HEK293 (cell line): ENCODE results near the gene ZNF641.

ENCODE experiments used
- ZNF174 ChIP-seq: fragments of 450-650 bp; formaldehyde crosslinking; IDR thresholded peaks from 2 replicates; pipeline ENCODE4 v1.5.0; 2017; ENCODE audit warnings: missing biosample characterization, mild to moderate bottlenecking, missing genetic modification characterization
- ZNF248 ChIP-seq: fragments of 450-650 bp; formaldehyde crosslinking; IDR thresholded peaks from 2 replicates; pipeline ENCODE4 v1.5.1; 2017; ENCODE audit warnings: missing biosample characterization, missing genetic modification characterization
- ZNF701 ChIP-seq: fragments of 450-650 bp; formaldehyde crosslinking; IDR thresholded peaks from 2 replicates; pipeline ENCODE4 v1.5.1; 2016; ENCODE audit warnings: missing biosample characterization, missing genetic modification characterization
- TF ChIP-seq, protein P1 (sequence below): fragments of 450-650 bp; formaldehyde crosslinking; IDR thresholded peaks from 2 replicates; pipeline ENCODE4 v1.5.1; 2016; ENCODE audit warnings: missing biosample characterization, missing genetic modification characterization
- TF ChIP-seq, protein P2 (sequence below): sonication (generic); formaldehyde crosslinking; IDR thresholded peaks from 2 replicates; pipeline ENCODE4 v1.8.1; 2022; ENCODE audit warnings: mild to moderate bottlenecking, moderate library complexity, missing genetic modification reagents
- TF ChIP-seq, protein P3 (sequence below): fragments of 450-650 bp; formaldehyde crosslinking; IDR thresholded peaks from 2 replicates; pipeline ENCODE4 v1.5.1; 2016; ENCODE audit warnings: missing biosample characterization, missing genetic modification characterization

DNA sequence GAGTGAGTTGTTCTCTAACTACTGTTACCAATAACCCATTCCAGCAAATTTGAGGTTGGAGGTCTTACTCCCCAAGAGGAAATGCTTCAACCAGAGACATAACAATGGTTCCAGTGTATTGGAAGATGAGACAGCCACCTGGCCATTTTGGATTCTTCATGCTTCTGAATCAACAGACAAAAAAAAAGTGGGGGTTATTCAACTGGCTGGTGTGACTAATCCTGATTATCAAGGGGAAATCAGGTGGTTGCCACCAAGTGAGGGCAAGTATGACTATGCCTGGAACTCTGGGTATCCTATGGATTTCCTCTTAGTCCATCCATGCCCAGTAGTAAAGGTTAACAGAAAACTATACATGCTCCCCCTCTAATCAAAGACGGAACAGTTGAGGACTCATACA, 29.9 kb upstream of the ZNF641 start:
- TF ChIP-seq ZNF174 (tag by site-specific recombination) (no peak), ZNF248 (tag by site-specific recombination) (no peak), ZNF701 (tag by site-specific recombination) (no peak)
- TF ChIP-seq, protein P1, sequence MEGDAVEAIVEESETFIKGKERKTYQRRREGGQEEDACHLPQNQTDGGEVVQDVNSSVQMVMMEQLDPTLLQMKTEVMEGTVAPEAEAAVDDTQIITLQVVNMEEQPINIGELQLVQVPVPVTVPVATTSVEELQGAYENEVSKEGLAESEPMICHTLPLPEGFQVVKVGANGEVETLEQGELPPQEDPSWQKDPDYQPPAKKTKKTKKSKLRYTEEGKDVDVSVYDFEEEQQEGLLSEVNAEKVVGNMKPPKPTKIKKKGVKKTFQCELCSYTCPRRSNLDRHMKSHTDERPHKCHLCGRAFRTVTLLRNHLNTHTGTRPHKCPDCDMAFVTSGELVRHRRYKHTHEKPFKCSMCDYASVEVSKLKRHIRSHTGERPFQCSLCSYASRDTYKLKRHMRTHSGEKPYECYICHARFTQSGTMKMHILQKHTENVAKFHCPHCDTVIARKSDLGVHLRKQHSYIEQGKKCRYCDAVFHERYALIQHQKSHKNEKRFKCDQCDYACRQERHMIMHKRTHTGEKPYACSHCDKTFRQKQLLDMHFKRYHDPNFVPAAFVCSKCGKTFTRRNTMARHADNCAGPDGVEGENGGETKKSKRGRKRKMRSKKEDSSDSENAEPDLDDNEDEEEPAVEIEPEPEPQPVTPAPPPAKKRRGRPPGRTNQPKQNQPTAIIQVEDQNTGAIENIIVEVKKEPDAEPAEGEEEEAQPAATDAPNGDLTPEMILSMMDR (tag by site-specific recombination), result no peak
- TF ChIP-seq, protein P2, sequence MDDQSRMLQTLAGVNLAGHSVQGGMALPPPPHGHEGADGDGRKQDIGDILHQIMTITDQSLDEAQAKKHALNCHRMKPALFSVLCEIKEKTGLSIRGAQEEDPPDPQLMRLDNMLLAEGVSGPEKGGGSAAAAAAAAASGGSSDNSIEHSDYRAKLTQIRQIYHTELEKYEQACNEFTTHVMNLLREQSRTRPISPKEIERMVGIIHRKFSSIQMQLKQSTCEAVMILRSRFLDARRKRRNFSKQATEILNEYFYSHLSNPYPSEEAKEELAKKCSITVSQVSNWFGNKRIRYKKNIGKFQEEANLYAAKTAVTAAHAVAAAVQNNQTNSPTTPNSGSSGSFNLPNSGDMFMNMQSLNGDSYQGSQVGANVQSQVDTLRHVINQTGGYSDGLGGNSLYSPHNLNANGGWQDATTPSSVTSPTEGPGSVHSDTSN, result no peak
- TF ChIP-seq, protein P3, sequence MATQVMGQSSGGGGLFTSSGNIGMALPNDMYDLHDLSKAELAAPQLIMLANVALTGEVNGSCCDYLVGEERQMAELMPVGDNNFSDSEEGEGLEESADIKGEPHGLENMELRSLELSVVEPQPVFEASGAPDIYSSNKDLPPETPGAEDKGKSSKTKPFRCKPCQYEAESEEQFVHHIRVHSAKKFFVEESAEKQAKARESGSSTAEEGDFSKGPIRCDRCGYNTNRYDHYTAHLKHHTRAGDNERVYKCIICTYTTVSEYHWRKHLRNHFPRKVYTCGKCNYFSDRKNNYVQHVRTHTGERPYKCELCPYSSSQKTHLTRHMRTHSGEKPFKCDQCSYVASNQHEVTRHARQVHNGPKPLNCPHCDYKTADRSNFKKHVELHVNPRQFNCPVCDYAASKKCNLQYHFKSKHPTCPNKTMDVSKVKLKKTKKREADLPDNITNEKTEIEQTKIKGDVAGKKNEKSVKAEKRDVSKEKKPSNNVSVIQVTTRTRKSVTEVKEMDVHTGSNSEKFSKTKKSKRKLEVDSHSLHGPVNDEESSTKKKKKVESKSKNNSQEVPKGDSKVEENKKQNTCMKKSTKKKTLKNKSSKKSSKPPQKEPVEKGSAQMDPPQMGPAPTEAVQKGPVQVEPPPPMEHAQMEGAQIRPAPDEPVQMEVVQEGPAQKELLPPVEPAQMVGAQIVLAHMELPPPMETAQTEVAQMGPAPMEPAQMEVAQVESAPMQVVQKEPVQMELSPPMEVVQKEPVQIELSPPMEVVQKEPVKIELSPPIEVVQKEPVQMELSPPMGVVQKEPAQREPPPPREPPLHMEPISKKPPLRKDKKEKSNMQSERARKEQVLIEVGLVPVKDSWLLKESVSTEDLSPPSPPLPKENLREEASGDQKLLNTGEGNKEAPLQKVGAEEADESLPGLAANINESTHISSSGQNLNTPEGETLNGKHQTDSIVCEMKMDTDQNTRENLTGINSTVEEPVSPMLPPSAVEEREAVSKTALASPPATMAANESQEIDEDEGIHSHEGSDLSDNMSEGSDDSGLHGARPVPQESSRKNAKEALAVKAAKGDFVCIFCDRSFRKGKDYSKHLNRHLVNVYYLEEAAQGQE (tag by site-specific recombination), result no peak
